HepG2 (cell line): ENCODE results near the gene MED15. TPM values are rescaled to one million over a fixed set of nuclear protein-coding genes. Genes with fewer than 3 reads are reported as not detected.

Source experiments
- ATAC-seq: fragments of 200-7000 bp; cut with Tn5 transposase; 3 replicates; pipeline ENCODE4 v1.9.1; 2020; ENCODE audit warnings: mild to moderate bottlenecking, moderate library complexity
- BruUV-seq: library from RNA; stranded (reverse); fragments of 400-500 nt; replicated peaks from 2 replicates; lab custom pipeline; 2021; lab: Mats Ljungman, UMichigan
- CTCF ChIA-PET: fragments of 300-600 bp; formaldehyde crosslinking; extraction: SDS; loops from one replicate; lab custom pipeline; 2021; ENCODE audit warnings: low total read pairs, inconsistent platforms, low intra/inter-chr PET ratio; lab: Yijun Ruan, JAX
- POLR2A ChIA-PET: fragments of 350-600 bp; sonication (Branson Sonifier 250); formaldehyde crosslinking; loops from one replicate; lab custom pipeline; 2020; ENCODE audit warnings: antibody characterized with exemption, inconsistent platforms; lab: Yijun Ruan, JAX
- DNase-seq: peaks from one replicate; pipeline ENCODE4 v3.0.0-alpha.2; 2015; ENCODE audit warnings: low spot score
- FAIRE-seq: peaks from 3 replicates; lab custom pipeline; 2011; peaks lifted over from hg19 to GRCh38; lab: Jason Lieb, UNC
- H2AFZ ChIP-seq: one replicate; pipeline ENCODE4 v1.6.1; 2011; ENCODE audit warnings: low read length, inconsistent platforms
- H3K27ac ChIP-seq: fragments of 300-600 bp; 3 replicates; pipeline ENCODE4 v1.8.0; 2011; ENCODE audit warnings: mixed run types, mild to moderate bottlenecking, mixed read lengths, low read length, inconsistent platforms; ENCODE audit not compliant: insufficient read depth; ENCODE audit errors: extremely low read length
- H3K27me3 ChIP-seq, 2 experiments: fragments of 200-600 bp in 1 of 2; 2 replicates in 1 of 2; 3 replicates in 1 of 2; pipeline versions ENCODE4 v1.6.0 to v1.8.0; 2011; ENCODE audit warnings: low read length in 2 of 2, mild to moderate bottlenecking in 2 of 2, moderate library complexity in 2 of 2, inconsistent platforms in 1 of 2; ENCODE audit not compliant: insufficient read depth in 2 of 2, control insufficient read depth in 1 of 2
- H3K36me3 ChIP-seq, 2 experiments: fragments of 200-600 bp in 1 of 2; replicated peaks in 1 of 2; 2 replicates in 1 of 2; 3 replicates in 1 of 2; pipeline versions ENCODE4 v1.5.1 to v1.8.0; 2011; ENCODE audit warnings: low read length in 2 of 2, inconsistent platforms in 1 of 2; ENCODE audit not compliant: insufficient read depth in 2 of 2, control insufficient read depth in 1 of 2
- H3K4me1 ChIP-seq: 2 replicates; pipeline ENCODE4 v1.5.1; 2012; ENCODE audit warnings: low read length, inconsistent platforms; ENCODE audit not compliant: insufficient read depth
- H3K4me2 ChIP-seq: 2 replicates; pipeline ENCODE4 v1.6.0; 2011; ENCODE audit warnings: low read depth, low read length, inconsistent platforms
- H3K4me3 ChIP-seq, 3 experiments: fragments of 200-600 bp in 1 of 3; sonication (generic), shearing (Covaris generic) in 1 of 3; replicated peaks in 1 of 3; 2 replicates each; pipeline ENCODE4 v1.5.1; 2011 to 2016; ENCODE audit warnings: low read length in 3 of 3, inconsistent platforms in 2 of 3, low read depth in 2 of 3, mild to moderate bottlenecking in 2 of 3, control low read depth in 1 of 3, mixed read lengths in 1 of 3; ENCODE audit not compliant: insufficient read depth in 1 of 3
- H3K79me2 ChIP-seq: one replicate; pipeline ENCODE4 v1.6.1; 2011; ENCODE audit warnings: low read length, inconsistent platforms; ENCODE audit not compliant: insufficient read depth
- H3K9ac ChIP-seq: 2 replicates; pipeline ENCODE4 v1.6.0; 2011; ENCODE audit warnings: mild to moderate bottlenecking, low read depth, low read length, inconsistent platforms; ENCODE audit not compliant: insufficient read depth
- H3K9me3 ChIP-seq: 2 replicates; pipeline ENCODE4 v1.5.1; 2012; ENCODE audit warnings: mild to moderate bottlenecking, low read length
- H4K20me1 ChIP-seq: 2 replicates; pipeline ENCODE4 v1.6.0; 2011; ENCODE audit warnings: inconsistent platforms, mild to moderate bottlenecking, low read length, moderate library complexity; ENCODE audit not compliant: insufficient read depth
- FOXJ3 ChIP-seq: sonication (generic); formaldehyde crosslinking; IDR thresholded peaks from 2 replicates; pipeline ENCODE4 v1.4.0; 2020; ENCODE audit warnings: missing genetic modification reagents, mild to moderate bottlenecking, borderline replicate concordance
- GLI4 ChIP-seq: sonication (generic); formaldehyde crosslinking; IDR thresholded peaks from 2 replicates; pipeline ENCODE4 v1.5.1; 2020; ENCODE audit warnings: missing genetic modification reagents, mild to moderate bottlenecking, moderate library complexity, borderline replicate concordance
- KAT7 ChIP-seq: IDR thresholded peaks from 2 replicates; pipeline ENCODE4 v1.6.1; 2018; ENCODE audit warnings: borderline replicate concordance, missing compliant biosample characterization
- NFE2 ChIP-seq: sonication (generic); formaldehyde crosslinking; IDR thresholded peaks from 2 replicates; pipeline ENCODE4 v1.4.0; 2020; ENCODE audit warnings: missing genetic modification reagents
- NFKB2 ChIP-seq: sonication (generic); formaldehyde crosslinking; IDR thresholded peaks from 2 replicates; pipeline ENCODE4 v1.4.0; 2020; ENCODE audit warnings: missing genetic modification reagents, borderline replicate concordance
- PITX1 ChIP-seq: sonication (generic); formaldehyde crosslinking; IDR thresholded peaks from 2 replicates; pipeline ENCODE4 v1.5.1; 2020; ENCODE audit warnings: mild to moderate bottlenecking, missing genetic modification reagents
- POLR2A ChIP-seq, 2 experiments: IDR thresholded peaks; 2 replicates each; pipeline ENCODE4 v1.6.1; 2011; ENCODE audit warnings: low read depth in 2 of 2, low read length in 2 of 2, mild to moderate bottlenecking in 1 of 2, moderate library complexity in 1 of 2; ENCODE audit not compliant: insufficient read depth in 1 of 2
- ZFP91 ChIP-seq: sonication (generic); formaldehyde crosslinking; IDR thresholded peaks from 2 replicates; pipeline ENCODE4 v1.9.0; 2022; ENCODE audit warnings: missing genetic modification reagents, mild to moderate bottlenecking, borderline replicate concordance
- ZMYM3 ChIP-seq: sonication (generic); formaldehyde crosslinking; IDR thresholded peaks from 2 replicates; pipeline ENCODE4 v1.5.1; 2020; ENCODE audit warnings: mild to moderate bottlenecking, missing genetic modification reagents
- ZNF160 ChIP-seq: sonication (generic); formaldehyde crosslinking; IDR thresholded peaks from 2 replicates; pipeline ENCODE4 v1.8.0; 2022; ENCODE audit warnings: mild to moderate bottlenecking, inconsistent platforms, missing genetic modification reagents
- ZNF256 ChIP-seq: sonication (generic); formaldehyde crosslinking; conservative IDR thresholded peaks from 2 replicates; pipeline ENCODE4 v1.4.0; 2020; ENCODE audit warnings: missing genetic modification reagents
- ZNF432 ChIP-seq: sonication (generic); formaldehyde crosslinking; IDR thresholded peaks from 2 replicates; pipeline ENCODE4 v1.5.0; 2020; ENCODE audit warnings: missing genetic modification reagents, mild to moderate bottlenecking, borderline replicate concordance
- ZNF530 ChIP-seq: sonication (generic); formaldehyde crosslinking; IDR thresholded peaks from 2 replicates; pipeline ENCODE4 v1.5.0; 2020; ENCODE audit warnings: low read depth, mild to moderate bottlenecking, missing genetic modification reagents
- ZNF614 ChIP-seq: IDR thresholded peaks from 2 replicates; pipeline ENCODE4 v1.6.1; 2018; ENCODE audit warnings: missing biosample characterization, missing genetic modification reagents, inconsistent platforms, borderline replicate concordance
- ZNF773 ChIP-seq: sonication (generic); formaldehyde crosslinking; IDR thresholded peaks from 2 replicates; pipeline ENCODE4 v1.4.0; 2020; ENCODE audit warnings: missing genetic modification reagents, borderline replicate concordance
- WGBS: methylation state at CpG from one replicate; pipeline ENCODE4 v1.1.6; 2017; ENCODE audit warnings: low lambda C conversion rate; 5-methylcytosine and 5-hydroxymethylcytosine counted together
- in situ Hi-C: cut with HindIII; loops from 2 replicates; pipeline ENCODE4 v1.10.0; 2017; ENCODE audit warnings: low pct_unique_long_range_greater_than_20kb; ENCODE audit not compliant: extremely low pct_ligation_motif_present
- intact Hi-C: fragments of 100-400 bp; cut with micrococcal nuclease; formaldehyde crosslinking; loops from one replicate; pipeline ENCODE4 v1.10.0; 2022; ENCODE audit not compliant: unreplicated experiment
- polyA plus RNA-seq, 8 experiments: library from polyadenylated mRNA; depleted of rRNA in 3 of 8; stranded (reverse) in 7 of 8; unstranded in 1 of 8; fragments of >200 nt; fragmentation: Illumina TruSeq in 4 of 8; extraction: Trizol in 4 of 8; gene quantifications; 2 replicates each; pipeline versions ENCODE4 v1.2.1 to v1.2.3, GENCODE V29; 2011 to 2016; ENCODE audit warnings: low read depth in 4 of 8, missing spikeins in 1 of 8, mixed read lengths in 1 of 8; ENCODE audit not compliant: insufficient read depth in 1 of 8
- total RNA-seq, 5 experiments: library from RNA; depleted of rRNA; stranded (reverse); fragments of >200 nt; fragmentation: Illumina TruSeq; extraction: Trizol; gene quantifications; 2 replicates each; pipeline ENCODE4 v1.2.3, GENCODE V29; 2016; ENCODE audit warnings: low read depth in 1 of 5
- TF ChIP-seq, protein P1 (sequence below): fragments of 450-650 bp; IDR thresholded peaks from 2 replicates; pipeline ENCODE4 v1.6.1; 2016
- TF ChIP-seq, protein P2 (sequence below): sonication (generic); formaldehyde crosslinking; IDR thresholded peaks from 2 replicates; pipeline ENCODE4 v1.5.0; 2020; ENCODE audit warnings: mild to moderate bottlenecking, missing genetic modification reagents, borderline replicate concordance
- TF ChIP-seq, protein P3 (sequence below): IDR thresholded peaks from 2 replicates; pipeline ENCODE4 v1.6.1; 2016; ENCODE audit warnings: missing genetic modification reagents, missing compliant biosample characterization

MED15 gene
- total and polyA plus RNA-seq, 2 of the 13 experiments (the other 11 are each of a cell fraction or from before 2014, with no cell fraction given): 14.3 to 27.0 TPM

DNA sequence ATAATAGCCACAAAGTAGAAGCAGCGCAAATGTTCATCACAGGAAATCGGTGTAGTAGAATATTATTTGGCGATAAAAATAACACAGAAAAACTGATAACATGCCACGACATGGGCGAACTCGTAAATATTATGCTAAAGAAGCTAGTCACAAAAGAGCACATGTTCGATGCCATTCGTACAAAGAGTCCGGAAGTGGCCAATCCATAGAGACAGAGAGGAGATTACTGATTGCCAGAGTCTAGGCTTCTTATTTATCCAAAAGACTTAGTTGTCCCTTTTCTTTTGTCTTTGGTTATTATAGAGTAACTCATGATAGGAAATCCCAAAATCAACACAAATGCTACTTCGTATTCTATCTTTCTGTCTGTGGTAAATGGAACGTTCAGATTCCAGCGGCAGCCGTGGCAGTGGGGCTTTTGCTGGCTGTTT, 56.5 kb downstream of the MED15 start:
- 69% methylated on average over 13 of the region's 13 CpGs for WGBS
- intact Hi-C loops: loop anchor here (2.0 kb wide), 1 partner anchor 133 kb away; no protein-coding TSS in a partner anchor
- CTCF ChIA-PET: interaction anchor here (1.0 to 1.9 kb wide), 6 partner anchors 11 to 178 kb away, joined by 3 to 19 read pairs (median 4); no protein-coding TSS in a partner anchor
- Histone ChIP-seq H4K20me1 (no peaks in the 10 kb centered on the region), H3K4me1 (no peaks in the 10 kb centered on the region), H3K36me3 (peaks cover 43 to 83% of the 10 kb centered on the region in 2 experiments), H2AFZ (no peak overlapping the region), H3K9ac (no peak overlapping the region), H3K4me3 (no peak overlapping the region), H3K27ac (no peak overlapping the region), H3K9me3 (no peaks in the 10 kb centered on the region), H3K4me2 (no peak overlapping the region), H3K79me2 (no peaks in the 10 kb centered on the region), H3K27me3 (no peaks in the 10 kb centered on the region)
- DNase-seq (no peak), ATAC-seq (peak; percentile 36), FAIRE-seq (no peak)
- in situ Hi-C loops: no loop called here
- POLR2A ChIA-PET: interaction anchor here (2.0 kb wide), 1 partner anchor 11 kb away, joined by 5 read pairs; no protein-coding TSS in a partner anchor
- BruUV-seq: no TSS peak
- TF ChIP-seq NFKB2 (CRISPR knock-in tag) (no peak), ZNF614 (CRISPR knock-in tag) (no peak), GLI4 (no peak), NFE2 (no peak), ZNF160 (CRISPR knock-in tag) (no peak), ZNF256 (CRISPR knock-in tag) (no peak), ZMYM3 (CRISPR knock-in tag) (no peak), ZNF773 (CRISPR knock-in tag) (0 out of 2 replicates have a peak, but pooled peaks have one; percentile 14), FOXJ3 (0 out of 2 replicates have a peak, but pooled peaks have one; percentile 41), PITX1 (CRISPR knock-in tag) (no peak), KAT7 (CRISPR knock-in tag) (no peak), POLR2A (IDR thresholded peaks at IDR 0.05; ENCODE audit: insufficient read depth in 1 of 2, low read depth in 2 of 2, low read length in 2 of 2) (no peak), ZNF432 (CRISPR knock-in tag) (no peak), ZFP91 (CRISPR knock-in tag) (no peak), ZNF530 (CRISPR knock-in tag) (no peak)
- TF ChIP-seq, protein P1, sequence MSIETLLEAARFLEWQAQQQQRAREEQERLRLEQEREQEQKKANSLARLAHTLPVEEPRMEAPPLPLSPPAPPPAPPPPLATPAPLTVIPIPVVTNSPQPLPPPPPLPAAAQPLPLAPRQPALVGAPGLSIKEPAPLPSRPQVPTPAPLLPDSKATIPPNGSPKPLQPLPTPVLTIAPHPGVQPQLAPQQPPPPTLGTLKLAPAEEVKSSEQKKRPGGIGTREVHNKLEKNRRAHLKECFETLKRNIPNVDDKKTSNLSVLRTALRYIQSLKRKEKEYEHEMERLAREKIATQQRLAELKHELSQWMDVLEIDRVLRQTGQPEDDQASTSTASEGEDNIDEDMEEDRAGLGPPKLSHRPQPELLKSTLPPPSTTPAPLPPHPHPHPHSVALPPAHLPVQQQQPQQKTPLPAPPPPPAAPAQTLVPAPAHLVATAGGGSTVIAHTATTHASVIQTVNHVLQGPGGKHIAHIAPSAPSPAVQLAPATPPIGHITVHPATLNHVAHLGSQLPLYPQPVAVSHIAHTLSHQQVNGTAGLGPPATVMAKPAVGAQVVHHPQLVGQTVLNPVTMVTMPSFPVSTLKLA: no peak
- TF ChIP-seq, protein P2, sequence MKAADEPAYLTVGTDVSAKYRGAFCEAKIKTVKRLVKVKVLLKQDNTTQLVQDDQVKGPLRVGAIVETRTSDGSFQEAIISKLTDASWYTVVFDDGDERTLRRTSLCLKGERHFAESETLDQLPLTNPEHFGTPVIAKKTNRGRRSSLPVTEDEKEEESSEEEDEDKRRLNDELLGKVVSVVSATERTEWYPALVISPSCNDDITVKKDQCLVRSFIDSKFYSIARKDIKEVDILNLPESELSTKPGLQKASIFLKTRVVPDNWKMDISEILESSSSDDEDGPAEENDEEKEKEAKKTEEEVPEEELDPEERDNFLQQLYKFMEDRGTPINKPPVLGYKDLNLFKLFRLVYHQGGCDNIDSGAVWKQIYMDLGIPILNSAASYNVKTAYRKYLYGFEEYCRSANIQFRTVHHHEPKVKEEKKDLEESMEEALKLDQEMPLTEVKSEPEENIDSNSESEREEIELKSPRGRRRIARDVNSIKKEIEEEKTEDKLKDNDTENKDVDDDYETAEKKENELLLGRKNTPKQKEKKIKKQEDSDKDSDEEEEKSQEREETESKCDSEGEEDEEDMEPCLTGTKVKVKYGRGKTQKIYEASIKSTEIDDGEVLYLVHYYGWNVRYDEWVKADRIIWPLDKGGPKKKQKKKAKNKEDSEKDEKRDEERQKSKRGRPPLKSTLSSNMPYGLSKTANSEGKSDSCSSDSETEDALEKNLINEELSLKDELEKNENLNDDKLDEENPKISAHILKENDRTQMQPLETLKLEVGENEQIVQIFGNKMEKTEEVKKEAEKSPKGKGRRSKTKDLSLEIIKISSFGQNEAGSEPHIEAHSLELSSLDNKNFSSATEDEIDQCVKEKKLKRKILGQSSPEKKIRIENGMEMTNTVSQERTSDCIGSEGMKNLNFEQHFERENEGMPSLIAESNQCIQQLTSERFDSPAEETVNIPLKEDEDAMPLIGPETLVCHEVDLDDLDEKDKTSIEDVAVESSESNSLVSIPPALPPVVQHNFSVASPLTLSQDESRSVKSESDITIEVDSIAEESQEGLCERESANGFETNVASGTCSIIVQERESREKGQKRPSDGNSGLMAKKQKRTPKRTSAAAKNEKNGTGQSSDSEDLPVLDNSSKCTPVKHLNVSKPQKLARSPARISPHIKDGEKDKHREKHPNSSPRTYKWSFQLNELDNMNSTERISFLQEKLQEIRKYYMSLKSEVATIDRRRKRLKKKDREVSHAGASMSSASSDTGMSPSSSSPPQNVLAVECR: no peak
- TF ChIP-seq, protein P3, sequence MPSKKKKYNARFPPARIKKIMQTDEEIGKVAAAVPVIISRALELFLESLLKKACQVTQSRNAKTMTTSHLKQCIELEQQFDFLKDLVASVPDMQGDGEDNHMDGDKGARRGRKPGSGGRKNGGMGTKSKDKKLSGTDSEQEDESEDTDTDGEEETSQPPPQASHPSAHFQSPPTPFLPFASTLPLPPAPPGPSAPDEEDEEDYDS (CRISPR knock-in tag): no peak
